Memory B cell (primary cell): Measurements from ENCODE around the gene MED12L.

ENCODE experiments used
- ATAC-seq: fragments of 150-1000 bp; cut with Tn5 transposase; 2 replicates; pipeline ENCODE4 v1.10.0; 2021; ENCODE audit warnings: low read depth, mild to moderate bottlenecking, moderate library complexity
- DNase-seq, 2 donors: peaks; one replicate each; pipeline ENCODE4 v3.0.0; 2022; ENCODE audit warnings: low spot score in 2 of 2
- H3K27ac Mint-ChIP-seq: one replicate; pipeline ENCODE4 v1.8.0; 2022; ENCODE audit warnings: mild to moderate bottlenecking, moderate library complexity, mixed read lengths
- H3K27me3 Mint-ChIP-seq: one replicate; pipeline ENCODE4 v1.8.0; 2022; ENCODE audit warnings: mixed read lengths
- H3K36me3 Mint-ChIP-seq: one replicate; pipeline ENCODE4 v1.8.0; 2022; ENCODE audit warnings: mild to moderate bottlenecking, mixed read lengths
- H3K4me1 Mint-ChIP-seq: one replicate; pipeline ENCODE4 v1.8.0; 2022; ENCODE audit warnings: mixed read lengths
- H3K4me3 Mint-ChIP-seq: one replicate; pipeline ENCODE4 v1.8.0; 2022; ENCODE audit warnings: mild to moderate bottlenecking, moderate library complexity, mixed read lengths
- H3K9me3 Mint-ChIP-seq: one replicate; pipeline ENCODE4 v1.8.0; 2022; ENCODE audit warnings: mixed read lengths

Gene MED12L

GRCh38 chr3:151296226-151296625 is 210.8 kb downstream of the MED12L start:
- Mint-ChIP-seq H3K27ac (no peak overlapping the region), H3K4me3 (no peak overlapping the region), H3K27me3 (peaks cover 8% of the 10 kb centered on the region), H3K4me1 (no peaks in the 10 kb centered on the region), H3K9me3 (no peaks in the 10 kb centered on the region), H3K36me3 (no peaks in the 10 kb centered on the region)
- no peak for DNase-seq
- ATAC-seq: no peak

GRCh38 chr3:151297429-151297828 is 212.0 kb downstream of the MED12L start:
- no peak overlapping the region for H3K4me3 Mint-ChIP-seq
- H3K27ac Mint-ChIP-seq: no peak overlapping the region
- no peak for ATAC-seq
- H3K4me1 Mint-ChIP-seq: no peaks in the 10 kb centered on the region
- no peaks in the 10 kb centered on the region for H3K9me3 Mint-ChIP-seq
- no peak for DNase-seq
- H3K36me3 Mint-ChIP-seq: no peaks in the 10 kb centered on the region
- H3K27me3 Mint-ChIP-seq: peaks cover 11% of the 10 kb centered on the region

- Mint-ChIP-seq H3K36me3 (no peaks in the 10 kb centered on the region), H3K9me3 (no peaks in the 10 kb centered on the region), H3K4me1 (no peaks in the 10 kb centered on the region), H3K4me3 (no peak overlapping the region), H3K27me3 (peaks cover 21% of the 10 kb centered on the region), H3K27ac (no peak overlapping the region)
- ATAC-seq (no peak), DNase-seq (no peak)
Measured at GRCh38 chr3:151299006-151299405, 213.5 kb downstream of the MED12L start.

GRCh38 chr3:151300539-151300938 is 215.1 kb downstream of the MED12L start:
- no peaks in the 10 kb centered on the region for H3K36me3 Mint-ChIP-seq

GRCh38 chr3:151301787-151302186 is 216.3 kb downstream of the MED12L start:
- DNase-seq (no peak), ATAC-seq (no peak)
- peaks cover 21% of the 10 kb centered on the region for H3K27me3 Mint-ChIP-seq
- no peak overlapping the region for H3K4me3 Mint-ChIP-seq
- no peak overlapping the region for H3K27ac Mint-ChIP-seq
- H3K4me1 Mint-ChIP-seq: no peaks in the 10 kb centered on the region
- no peaks in the 10 kb centered on the region for H3K9me3 Mint-ChIP-seq
- H3K36me3 Mint-ChIP-seq: no peaks in the 10 kb centered on the region

More at GRCh38 chr3:151300539-151300938, 215.1 kb downstream of the MED12L start:
- DNase-seq: no peak
- no peak overlapping the region for H3K4me3 Mint-ChIP-seq
- H3K4me1 Mint-ChIP-seq: no peaks in the 10 kb centered on the region
- ATAC-seq: no peak
- no peak overlapping the region for H3K27ac Mint-ChIP-seq
- H3K9me3 Mint-ChIP-seq: no peaks in the 10 kb centered on the region
- H3K27me3 Mint-ChIP-seq: peaks cover 21% of the 10 kb centered on the region

GRCh38 chr3:151303751-151304150 is 218.3 kb downstream of the MED12L start:
- DNase-seq (no peak), ATAC-seq (no peak)
- Mint-ChIP-seq H3K27me3 (peaks cover 21% of the 10 kb centered on the region), H3K36me3 (no peaks in the 10 kb centered on the region), H3K4me3 (no peak overlapping the region), H3K4me1 (no peaks in the 10 kb centered on the region), H3K9me3 (no peaks in the 10 kb centered on the region), H3K27ac (no peak overlapping the region)

GRCh38 chr3:151305060-151305774 is 219.8 kb downstream of the MED12L start:
- Mint-ChIP-seq H3K4me1 (no peaks in the 10 kb centered on the region), H3K9me3 (no peaks in the 10 kb centered on the region), H3K36me3 (no peaks in the 10 kb centered on the region), H3K27me3 (peaks cover 17% of the 10 kb centered on the region), H3K4me3 (no peak overlapping the region), H3K27ac (no peak overlapping the region)
- no peak for ATAC-seq
- no peak for DNase-seq

GRCh38 chr3:151305775-151306151 is 220.3 kb downstream of the MED12L start:
- DNase-seq: no peak
- H3K4me1 Mint-ChIP-seq: no peaks in the 10 kb centered on the region

GRCh38 chr3:151306168-151306810 is 220.8 kb downstream of the MED12L start:
- no peaks in the 10 kb centered on the region for H3K4me1 Mint-ChIP-seq
- H3K9me3 Mint-ChIP-seq: no peaks in the 10 kb centered on the region
- DNase-seq (no peak), ATAC-seq (no peak)
- no peak overlapping the region for H3K27ac Mint-ChIP-seq
- peaks cover 13% of the 10 kb centered on the region for H3K27me3 Mint-ChIP-seq
- no peak overlapping the region for H3K4me3 Mint-ChIP-seq
- no peaks in the 10 kb centered on the region for H3K36me3 Mint-ChIP-seq

More at GRCh38 chr3:151305775-151306151, 220.3 kb downstream of the MED12L start:
- Mint-ChIP-seq H3K9me3 (no peaks in the 10 kb centered on the region), H3K36me3 (no peaks in the 10 kb centered on the region), H3K27ac (no peak overlapping the region), H3K27me3 (peaks cover 14% of the 10 kb centered on the region), H3K4me3 (no peak overlapping the region)
- no peak for ATAC-seq

- no peak for DNase-seq
- no peaks in the 10 kb centered on the region for H3K36me3 Mint-ChIP-seq
- H3K9me3 Mint-ChIP-seq: no peaks in the 10 kb centered on the region
- H3K4me1 Mint-ChIP-seq: no peaks in the 10 kb centered on the region
- H3K4me3 Mint-ChIP-seq: no peak overlapping the region
- H3K27me3 Mint-ChIP-seq: peaks cover 10% of the 10 kb centered on the region
- no peak for ATAC-seq
- H3K27ac Mint-ChIP-seq: no peak overlapping the region
Measured at GRCh38 chr3:151307131-151307530, 221.7 kb downstream of the MED12L start.

GRCh38 chr3:151307583-151308488 is 222.4 kb downstream of the MED12L start:
- H3K36me3 Mint-ChIP-seq: no peaks in the 10 kb centered on the region
- H3K4me1 Mint-ChIP-seq: no peaks in the 10 kb centered on the region
- peaks cover 7% of the 10 kb centered on the region for H3K27me3 Mint-ChIP-seq
- H3K9me3 Mint-ChIP-seq: no peaks in the 10 kb centered on the region
- ATAC-seq: no peak
- DNase-seq: no peak
- H3K27ac Mint-ChIP-seq: no peak overlapping the region
- H3K4me3 Mint-ChIP-seq: no peak overlapping the region

- H3K27ac Mint-ChIP-seq: no peak overlapping the region
- H3K9me3 Mint-ChIP-seq: no peaks in the 10 kb centered on the region
- no peaks in the 10 kb centered on the region for H3K27me3 Mint-ChIP-seq
- H3K36me3 Mint-ChIP-seq: no peaks in the 10 kb centered on the region
- no peak overlapping the region for H3K4me3 Mint-ChIP-seq
- H3K4me1 Mint-ChIP-seq: no peaks in the 10 kb centered on the region
- DNase-seq: no peak
- no peak for ATAC-seq
Measured at GRCh38 chr3:151309566-151309965, 224.1 kb downstream of the MED12L start.

- DNase-seq (no peak), ATAC-seq (no peak)
- Mint-ChIP-seq H3K27me3 (no peaks in the 10 kb centered on the region), H3K4me1 (no peaks in the 10 kb centered on the region), H3K4me3 (no peak overlapping the region), H3K27ac (no peak overlapping the region), H3K36me3 (no peaks in the 10 kb centered on the region), H3K9me3 (no peaks in the 10 kb centered on the region)
Measured at GRCh38 chr3:151312972-151313371, 227.5 kb downstream of the MED12L start.

GRCh38 chr3:151314137-151314536 is 228.7 kb downstream of the MED12L start:
- Mint-ChIP-seq H3K27me3 (no peaks in the 10 kb centered on the region), H3K4me1 (no peaks in the 10 kb centered on the region), H3K27ac (no peak overlapping the region), H3K4me3 (no peak overlapping the region), H3K36me3 (no peaks in the 10 kb centered on the region), H3K9me3 (no peaks in the 10 kb centered on the region)
- no peak for ATAC-seq
- DNase-seq: no peak
